HG03135 (cell line): ENCODE measurements around the gene QRICH1.

Source experiments
- ATAC-seq: cut with Tn5 transposase; IDR thresholded peaks from one replicate; pipeline ENCODE4 v1.9.1; 2021; ENCODE audit warnings: mild to moderate bottlenecking, moderate library complexity; ENCODE audit not compliant: unreplicated experiment

QRICH1 gene

GRCh38 chr3:49093853-49094767 is at the start of gene QRICH1:
TSS of gene QRICH1 (minus strand) at chr3:49094071. CDS start at chr3:49077017, 17,054 bp downstream.
- ATAC-seq: peak; percentile 72

- ATAC-seq: no peak
Measured at GRCh38 chr3:49140080-49140479, 46.2 kb upstream of the QRICH1 start.

DNA sequence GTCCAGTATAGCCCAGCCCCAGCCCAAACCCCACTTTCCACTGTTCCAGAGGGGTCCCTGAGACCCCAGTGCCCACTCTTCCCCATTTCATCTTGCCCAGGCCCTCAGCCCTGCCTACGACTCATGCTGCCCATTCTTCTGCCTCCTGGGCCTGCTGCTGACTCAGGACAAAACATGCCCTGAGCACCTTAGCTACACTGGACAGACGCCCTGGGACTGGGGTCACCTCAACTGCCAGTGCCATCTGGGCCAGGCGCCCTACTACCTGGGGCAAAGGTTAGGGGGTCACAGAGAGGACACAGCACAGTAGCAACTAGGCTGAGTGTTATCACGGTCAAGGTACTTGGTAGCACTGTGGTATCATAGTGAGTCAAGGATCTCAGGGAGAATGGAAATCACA is 41.6 kb upstream of the QRICH1 start:
- ATAC-seq: no peak

- ATAC-seq: no peak
Measured at GRCh38 chr3:49134471-49135265, 40.8 kb upstream of the QRICH1 start.

GRCh38 chr3:49133226-49133951 is 39.5 kb upstream of the QRICH1 start:
- ATAC-seq: no peak

DNA sequence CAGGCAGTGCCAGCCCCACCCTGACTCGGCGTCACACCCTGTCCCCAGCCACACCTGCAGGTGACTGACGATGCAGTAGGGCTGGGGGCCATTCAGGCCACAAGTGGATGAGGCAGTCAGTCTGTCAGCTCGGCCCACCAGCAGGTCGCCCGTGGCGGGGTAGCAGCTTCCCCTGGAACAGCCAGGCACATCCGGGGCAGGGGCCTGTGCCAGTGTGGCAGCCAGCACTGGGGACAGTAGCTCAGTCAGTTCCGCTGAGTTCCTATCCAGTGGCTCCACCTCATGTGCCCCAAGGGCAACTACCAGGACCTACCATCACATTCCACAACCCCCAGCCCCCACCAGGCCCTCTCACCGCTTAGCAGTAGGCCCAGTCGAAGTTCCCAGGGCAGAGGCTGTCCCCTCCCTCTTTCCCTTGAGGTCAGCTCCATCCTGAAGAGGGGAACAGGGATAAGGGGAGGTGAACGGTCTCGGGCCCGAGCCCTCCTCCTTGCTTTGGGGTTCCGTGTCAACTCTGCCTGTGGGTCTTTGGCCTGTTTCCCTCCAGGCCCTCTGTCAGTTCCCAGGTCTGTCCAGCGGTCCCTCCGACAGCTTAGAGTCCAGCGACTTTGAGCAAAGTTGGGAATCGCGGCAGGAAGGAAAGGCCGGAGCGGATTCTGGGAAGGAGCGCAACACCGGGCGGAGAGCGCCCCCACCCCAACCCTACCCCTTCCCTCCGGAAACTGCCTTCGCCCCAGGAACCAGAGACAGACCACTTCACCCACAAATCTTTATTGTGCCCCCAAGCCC is 38.8 kb upstream of the QRICH1 start, which contains the start of gene LAMB2:
Gene LAMB2 (minus strand): TSS at position 614 of the 789 bp plus-strand sequence. CDS start 183 bp downstream, at position 431.
- no peak for ATAC-seq

GRCh38 chr3:49132073-49132436 is 38.2 kb upstream of the QRICH1 start:
- ATAC-seq: no peak

- no peak for ATAC-seq
Measured at GRCh38 chr3:49131576-49131975, 37.7 kb upstream of the QRICH1 start.

GRCh38 chr3:49131040-49131439 is 37.2 kb upstream of the QRICH1 start:
- no peak for ATAC-seq

DNA sequence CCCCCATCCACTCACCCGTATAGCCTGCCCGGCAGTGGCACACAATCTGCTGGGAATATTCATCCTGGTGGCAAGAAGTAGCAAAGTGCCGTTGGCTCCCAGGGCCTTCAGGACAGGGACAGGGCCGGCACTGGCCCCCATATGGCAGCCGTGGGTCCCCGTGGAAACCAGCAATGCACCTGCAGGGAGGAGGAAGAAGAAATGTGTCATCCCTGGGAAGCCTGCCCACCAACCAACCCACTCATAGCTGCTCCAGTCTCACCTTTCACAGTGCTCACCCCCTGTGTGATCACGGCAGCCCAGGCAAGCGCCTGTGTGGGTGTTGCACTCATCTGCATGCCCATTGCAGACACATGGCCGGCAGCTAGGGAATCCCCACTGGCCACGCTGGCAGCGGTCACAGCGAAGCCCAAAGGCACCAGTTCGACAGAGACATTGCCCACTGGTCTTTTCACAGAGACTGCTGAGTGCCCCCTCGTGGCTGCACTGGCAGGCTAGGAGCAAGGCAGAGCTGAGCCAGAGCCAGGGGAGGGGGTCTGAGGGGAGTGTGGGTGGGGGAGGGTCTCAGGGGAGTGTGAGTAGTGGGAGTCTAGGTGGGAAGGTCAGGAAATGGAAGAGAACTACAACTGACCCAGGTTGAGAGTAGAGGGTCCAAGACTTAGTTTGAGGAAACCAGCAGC is 31.3 kb upstream of the QRICH1 start:
- ATAC-seq: no peak

DNA sequence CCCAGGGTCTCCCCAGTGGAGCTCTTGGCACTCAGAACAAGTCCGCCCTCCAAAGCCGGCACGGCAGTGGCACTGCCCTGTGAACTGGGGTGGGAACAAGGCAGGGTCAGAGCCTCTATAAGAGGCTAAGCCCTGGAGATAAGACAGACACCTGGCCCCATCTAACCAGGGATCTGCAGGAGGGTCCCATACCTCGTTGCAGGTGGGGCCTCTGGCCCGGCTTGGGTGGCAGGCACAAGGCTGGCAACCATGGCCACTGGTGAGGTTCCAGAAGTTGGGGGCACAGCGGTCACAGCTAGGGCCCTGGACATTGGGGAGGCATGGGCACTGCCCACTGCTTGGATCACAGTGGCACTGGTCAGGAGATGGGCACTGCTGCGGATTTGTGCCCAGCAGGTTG is 30.3 kb upstream of the QRICH1 start:
- no peak for ATAC-seq

DNA sequence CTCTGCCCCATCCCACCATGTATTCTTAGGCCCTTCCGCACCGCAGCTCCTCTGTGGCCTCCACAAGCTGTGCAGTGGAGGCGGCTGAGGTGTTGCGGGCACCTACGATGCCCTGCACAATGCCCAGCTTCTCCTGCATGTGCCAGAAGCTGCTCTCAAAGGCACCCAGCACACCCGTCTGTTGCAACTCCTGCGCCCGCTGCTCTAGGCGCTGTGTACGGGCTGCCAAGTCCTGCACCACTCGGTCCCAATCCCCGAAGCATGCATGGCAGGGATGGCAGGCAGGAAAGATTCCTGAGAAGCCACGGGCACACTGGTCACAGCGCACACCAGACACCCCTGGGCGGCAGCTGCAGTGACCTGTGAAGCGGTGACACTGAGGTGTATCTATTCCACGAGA is 29.8 kb upstream of the QRICH1 start:
- no peak for ATAC-seq

- no peak for ATAC-seq
Measured at GRCh38 chr3:49122886-49123545, 29.1 kb upstream of the QRICH1 start.

DNA sequence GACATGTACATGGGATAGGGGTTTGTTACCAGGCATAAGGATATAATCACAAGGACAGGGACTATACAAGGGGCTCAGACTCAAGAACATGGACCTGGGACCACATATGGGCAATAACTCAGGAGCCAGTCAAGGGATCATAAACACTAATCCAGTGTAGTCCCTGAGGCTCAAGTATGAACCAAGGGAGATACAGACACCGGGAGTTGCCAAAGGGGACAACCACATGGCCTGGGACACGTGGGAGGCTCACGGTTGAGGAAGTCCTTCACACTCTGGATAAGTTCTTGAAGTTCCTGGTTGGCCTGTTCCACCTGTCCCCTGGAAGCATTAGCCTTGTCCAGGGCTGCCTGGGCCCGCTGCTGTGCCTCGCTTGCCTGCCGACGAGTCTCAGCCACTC is 28.6 kb upstream of the QRICH1 start:
- no peak for ATAC-seq

GRCh38 chr3:49122022-49122421 is 28.2 kb upstream of the QRICH1 start:
- no peak for ATAC-seq

GRCh38 chr3:49121132-49121736 is 27.4 kb upstream of the QRICH1 start:
- ATAC-seq: no peak

DNA sequence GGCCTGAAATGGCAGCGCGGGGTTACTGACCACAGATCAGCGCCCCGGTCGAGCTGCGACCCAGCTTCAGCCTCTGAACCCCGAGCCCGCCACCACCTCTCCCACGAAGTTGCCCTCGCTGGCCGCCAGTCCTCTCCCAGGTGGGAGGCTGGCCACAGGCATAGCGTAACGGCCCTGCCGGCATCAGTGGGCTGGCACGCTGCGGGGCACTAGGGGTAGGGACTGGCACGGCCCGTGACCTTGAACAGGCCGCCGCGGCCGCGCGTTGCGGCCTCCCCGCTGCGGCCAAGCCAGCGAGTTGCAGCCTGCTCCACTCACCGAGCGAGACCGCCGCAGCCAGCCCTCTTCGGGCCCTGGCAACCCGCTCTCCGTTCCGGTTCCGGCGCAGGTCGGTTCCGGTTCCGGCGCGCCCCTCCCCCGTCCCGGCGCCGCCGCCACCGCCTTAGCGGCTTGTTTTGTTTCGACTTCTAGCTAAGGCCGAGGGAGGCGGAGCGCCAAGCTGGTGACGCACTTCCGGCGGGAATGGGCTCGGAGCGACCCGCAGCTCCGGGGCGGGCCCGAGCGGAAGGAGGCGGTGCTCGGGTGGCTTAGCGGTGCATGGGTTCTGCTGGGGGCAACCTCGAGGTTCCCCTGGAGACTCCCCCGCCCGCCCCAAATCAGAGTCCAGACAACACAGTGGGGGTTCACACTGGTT is 26.7 kb upstream of the QRICH1 start, which contains the start of gene USP19:
Gene USP19 (minus strand): TSS at position 386 of the 694 bp plus-strand sequence. CDS start 1,678 bp downstream, outside the sequence.
- ATAC-seq: peak; percentile 81

DNA sequence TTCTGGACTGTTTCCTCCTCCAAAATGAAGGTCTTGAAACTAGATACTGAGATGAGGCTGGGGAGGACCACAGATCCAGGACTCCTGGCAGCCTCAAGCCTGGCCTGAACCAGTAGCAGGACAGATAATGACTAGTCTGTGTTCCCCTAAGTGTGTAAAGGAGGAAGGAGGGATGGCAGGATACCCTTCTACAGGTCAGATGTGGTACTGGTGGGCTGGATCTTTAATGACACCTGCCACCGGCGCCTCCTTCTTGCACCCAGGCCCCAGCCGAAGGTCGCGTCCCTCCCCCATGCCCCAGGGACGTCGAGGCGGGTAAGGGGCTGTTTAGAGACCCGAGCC is 26.2 kb upstream of the QRICH1 start:
- ATAC-seq: peak; percentile 11
